Suprapubic skin (tissue), 4 donors: ENCODE measurements around the gene TFRC. TPM values are rescaled to one million over a fixed set of nuclear protein-coding genes. Genes with fewer than 3 reads are reported as not detected.

Source experiments
- DNase-seq, 2 donors: peaks; one replicate each; pipeline ENCODE4 v3.0.0-alpha.2; 2019; ENCODE audit warnings: low spot score in 2 of 2
- H3K27ac ChIP-seq: fragments of 200-600 bp; sonication (generic); one replicate; pipeline ENCODE4 v1.5.1; 2019
- H3K27me3 ChIP-seq: fragments of 200-600 bp; sonication (generic); one replicate; pipeline ENCODE4 v1.5.1; 2019
- H3K36me3 ChIP-seq: fragments of 200-600 bp; sonication (generic); one replicate; pipeline ENCODE4 v1.5.1; 2019
- H3K4me1 ChIP-seq: fragments of 200-600 bp; sonication (generic); one replicate; pipeline ENCODE4 v1.5.1; 2019
- H3K4me3 ChIP-seq: fragments of 200-600 bp; sonication (generic); one replicate; pipeline ENCODE4 v1.5.1; 2019; ENCODE audit warnings: mild to moderate bottlenecking
- H3K9me3 ChIP-seq: fragments of 200-600 bp; sonication (generic); one replicate; pipeline ENCODE4 v1.5.1; 2019
- CTCF ChIP-seq, 2 donors: fragments of 200-600 bp in 1 of 2; fragments of 450-650 bp in 1 of 2; sonication (generic) in 1 of 2; IDR thresholded peaks; one replicate each; pipeline ENCODE4 v1.5.1; 2016 to 2019; ENCODE audit warnings: antibody characterized with exemption in 2 of 2, mild to moderate bottlenecking in 1 of 2, moderate library complexity in 1 of 2
- EP300 ChIP-seq: sonication (generic); formaldehyde crosslinking; IDR thresholded peaks from one replicate; pipeline ENCODE4 v1.6.1; 2017; ENCODE audit warnings: antibody characterized with exemption
- POLR2A ChIP-seq, 2 donors: fragments of 450-650 bp; IDR thresholded peaks; one replicate each; pipeline ENCODE4 v1.6.1; 2017; ENCODE audit warnings: antibody characterized with exemption in 2 of 2, mild to moderate bottlenecking in 2 of 2, moderate library complexity in 2 of 2
- POLR2AphosphoS5 ChIP-seq, 3 donors: sonication (generic); formaldehyde crosslinking; IDR thresholded peaks; one replicate each; pipeline ENCODE4 v1.6.1; 2017; ENCODE audit warnings: antibody characterized with exemption in 3 of 3
- WGBS: methylation state at CpG from one replicate; pipeline ENCODE4 v1.1.5; 2018; 5-methylcytosine and 5-hydroxymethylcytosine counted together
- total RNA-seq, 4 donors: library from RNA; depleted of rRNA; stranded (reverse); fragments of >200 nt; gene quantifications; one replicate each; pipeline ENCODE4 v1.1.0, GENCODE V29; 2016

TFRC gene
- total RNA-seq, 4 donors from 2014 or later: 67.6 to 163 (median 70.4) TPM

- no peak for DNase-seq
- no peaks in the 10 kb centered on the region for H3K9me3 ChIP-seq
- peaks cover 94% of the 10 kb centered on the region for H3K36me3 ChIP-seq
- TF ChIP-seq EP300 (no peak), POLR2AphosphoS5 (IDR thresholded peaks at IDR 0.05) (no peak), CTCF (IDR thresholded peaks at IDR 0.05) (no peak), POLR2A (IDR thresholded peaks at IDR 0.05) (no peak)
- H3K27ac ChIP-seq: no peak overlapping the region
- no peaks in the 10 kb centered on the region for H3K4me1 ChIP-seq
- WGBS: 77% methylated on average over 6 of the region's 10 CpGs
- H3K4me3 ChIP-seq: no peak overlapping the region
- H3K27me3 ChIP-seq: no peaks in the 10 kb centered on the region
These were observed 26.1 kb downstream of the TFRC start for GRCh38 chr3:196055683-196056270.

- H3K36me3 ChIP-seq: peaks cover 97% of the 10 kb centered on the region
- no peaks in the 10 kb centered on the region for H3K27me3 ChIP-seq
- WGBS: 97% methylated on average over 8 of the region's 8 CpGs
- H3K9me3 ChIP-seq: no peaks in the 10 kb centered on the region
- TF ChIP-seq EP300 (no peak), POLR2A (IDR thresholded peaks at IDR 0.05) (no peak), POLR2AphosphoS5 (IDR thresholded peaks at IDR 0.05) (no peak)
- H3K4me1 ChIP-seq: no peaks in the 10 kb centered on the region
- no peak overlapping the region for H3K27ac ChIP-seq
- no peak overlapping the region for H3K4me3 ChIP-seq
- no peak for DNase-seq
These were observed 26.6 kb downstream of the TFRC start for GRCh38 chr3:196055240-196055639.

- H3K9me3 ChIP-seq: no peaks in the 10 kb centered on the region
- H3K27me3 ChIP-seq: no peaks in the 10 kb centered on the region
- H3K4me1 ChIP-seq: no peaks in the 10 kb centered on the region
- DNase-seq: no peak
- no peak overlapping the region for H3K27ac ChIP-seq
- H3K4me3 ChIP-seq: no peak overlapping the region
- TF ChIP-seq EP300: no peak
- TF ChIP-seq CTCF (IDR thresholded peaks at IDR 0.05): no peak
- 95% methylated on average over 10 of the region's 10 CpGs for WGBS
- peaks cover 97% of the 10 kb centered on the region for H3K36me3 ChIP-seq
These were observed 27.2 kb downstream of the TFRC start for GRCh38 chr3:196054661-196055060.

- no peaks in the 10 kb centered on the region for H3K9me3 ChIP-seq
- no peaks in the 10 kb centered on the region for H3K4me1 ChIP-seq
- peaks cover 97% of the 10 kb centered on the region for H3K36me3 ChIP-seq
- H3K27ac ChIP-seq: no peak overlapping the region
- no peaks in the 10 kb centered on the region for H3K27me3 ChIP-seq
- 96% methylated on average over 7 of the region's 7 CpGs for WGBS
- TF ChIP-seq CTCF (IDR thresholded peaks at IDR 0.05): no peak
- no peak for TF ChIP-seq POLR2AphosphoS5 (IDR thresholded peaks at IDR 0.05)
- no peak for TF ChIP-seq EP300
- no peak for TF ChIP-seq POLR2A (IDR thresholded peaks at IDR 0.05)
- DNase-seq: no peak
- H3K4me3 ChIP-seq: no peak overlapping the region
These were observed 28.4 kb downstream of the TFRC start for GRCh38 chr3:196053487-196053886.

- Histone ChIP-seq H3K27ac (no peak overlapping the region), H3K4me1 (no peaks in the 10 kb centered on the region), H3K27me3 (no peaks in the 10 kb centered on the region), H3K4me3 (no peak overlapping the region), H3K9me3 (no peaks in the 10 kb centered on the region), H3K36me3 (peaks cover 83% of the 10 kb centered on the region)
- 93% methylated on average over 6 of the region's 6 CpGs for WGBS
- TF ChIP-seq CTCF (IDR thresholded peaks at IDR 0.05) (no peak), POLR2A (IDR thresholded peaks at IDR 0.05) (no peak), EP300 (no peak), POLR2AphosphoS5 (IDR thresholded peaks at IDR 0.05) (no peak)
- no peak for DNase-seq
These were observed 30.4 kb downstream of the TFRC start for GRCh38 chr3:196051282-196052076.
